HEK293 (cell line): ENCODE measurements around the gene CCDC32.

ENCODE experiments used
- CTCF ChIA-PET: fragments of 350-600 bp; formaldehyde crosslinking; extraction: SDS; loops from one replicate; lab custom pipeline; 2021; ENCODE audit warnings: antibody characterized with exemption; lab: Yijun Ruan, JAX
- POLR2A ChIA-PET: fragments of 300-600 bp; formaldehyde crosslinking; extraction: SDS; loops from one replicate; lab custom pipeline; 2020; ENCODE audit warnings: antibody characterized with exemption, inconsistent platforms; lab: Yijun Ruan, JAX
- H3K27ac ChIP-seq: fragments of 200-500 bp; sonication (Bioruptor generic); 2 replicates; pipeline ENCODE4 v1.5.1; 2014; ENCODE audit warnings: low read depth, low read length, control low read depth, inconsistent platforms; ENCODE audit errors: extremely low read depth
- H3K36me3 ChIP-seq, 2 experiments: fragments of 200-500 bp in 1 of 2; sonication (Bioruptor generic) in 1 of 2; 1 replicate in 1 of 2; 2 replicates in 1 of 2; pipeline ENCODE4 v1.5.1; 2014 to 2017; ENCODE audit warnings: inconsistent platforms in 2 of 2, low read length in 2 of 2; ENCODE audit not compliant: control insufficient read depth in 2 of 2, insufficient read depth in 1 of 2
- H3K4me1 ChIP-seq: fragments of 200-500 bp; sonication (Bioruptor generic); 2 replicates; pipeline ENCODE4 v1.5.1; 2014; ENCODE audit warnings: mild to moderate bottlenecking, low read length, inconsistent platforms; ENCODE audit not compliant: control insufficient read depth, insufficient read depth
- H3K4me3 ChIP-seq: 2 replicates; pipeline ENCODE4 v1.5.1; 2011; ENCODE audit warnings: low read depth, mild to moderate bottlenecking, control low read depth, low read length, moderate library complexity
- H3K9me3 ChIP-seq: fragments of 200-500 bp; sonication (Bioruptor generic); 2 replicates; pipeline ENCODE4 v1.5.1; 2014; ENCODE audit warnings: low read depth, low read length, inconsistent platforms; ENCODE audit not compliant: control insufficient read depth, insufficient read depth
- ATF2 ChIP-seq: fragments of 450-650 bp; formaldehyde crosslinking; IDR thresholded peaks from 2 replicates; pipeline ENCODE4 v1.5.1; 2016; ENCODE audit warnings: missing biosample characterization, missing genetic modification characterization, low read depth
- IKZF3 ChIP-seq: fragments of 450-650 bp; IDR thresholded peaks from 2 replicates; pipeline ENCODE4 v1.5.0; 2018; ENCODE audit warnings: missing biosample characterization, mild to moderate bottlenecking, missing genetic modification characterization, moderate library complexity
- KLF9 ChIP-seq: fragments of 450-650 bp; formaldehyde crosslinking; IDR thresholded peaks from 2 replicates; pipeline ENCODE4 v1.5.1; 2016; ENCODE audit warnings: missing biosample characterization, missing genetic modification characterization, low read depth
- SP3 ChIP-seq: fragments of 450-650 bp; formaldehyde crosslinking; IDR thresholded peaks from 2 replicates; pipeline ENCODE4 v1.5.1; 2016; ENCODE audit warnings: missing biosample characterization, missing genetic modification characterization
- ZBTB21 ChIP-seq: fragments of 450-650 bp; formaldehyde crosslinking; IDR thresholded peaks from 2 replicates; pipeline ENCODE4 v1.5.1; 2017; ENCODE audit warnings: missing biosample characterization, missing genetic modification characterization
- ZNF157 ChIP-seq: fragments of 450-650 bp; formaldehyde crosslinking; IDR thresholded peaks from 2 replicates; pipeline ENCODE4 v1.5.1; 2016; ENCODE audit warnings: missing biosample characterization, missing genetic modification characterization
- ZNF174 ChIP-seq: fragments of 450-650 bp; formaldehyde crosslinking; IDR thresholded peaks from 2 replicates; pipeline ENCODE4 v1.5.0; 2017; ENCODE audit warnings: missing biosample characterization, mild to moderate bottlenecking, missing genetic modification characterization
- ZNF2 ChIP-seq: fragments of 450-650 bp; formaldehyde crosslinking; IDR thresholded peaks from 2 replicates; pipeline ENCODE4 v1.5.1; 2016; ENCODE audit warnings: missing biosample characterization, missing genetic modification characterization
- ZNF221 ChIP-seq: fragments of 450-650 bp; formaldehyde crosslinking; IDR thresholded peaks from 2 replicates; pipeline ENCODE4 v1.5.1; 2017; ENCODE audit warnings: missing biosample characterization, missing genetic modification characterization, borderline replicate concordance
- ZNF280C ChIP-seq: fragments of 450-650 bp; formaldehyde crosslinking; IDR thresholded peaks from 2 replicates; pipeline ENCODE4 v1.5.1; 2016; ENCODE audit warnings: missing biosample characterization, missing genetic modification characterization
- ZNF37A ChIP-seq: fragments of 450-650 bp; IDR thresholded peaks from 2 replicates; pipeline ENCODE4 v1.5.1; 2018; ENCODE audit warnings: missing biosample characterization, missing genetic modification characterization
- ZNF404 ChIP-seq: fragments of 450-650 bp; formaldehyde crosslinking; IDR thresholded peaks from 2 replicates; pipeline ENCODE4 v1.5.1; 2017; ENCODE audit warnings: missing biosample characterization, missing genetic modification characterization
- ZNF521 ChIP-seq: fragments of 450-650 bp; formaldehyde crosslinking; IDR thresholded peaks from 2 replicates; pipeline ENCODE4 v1.5.1; 2017; ENCODE audit warnings: missing biosample characterization, mild to moderate bottlenecking, missing genetic modification characterization
- ZNF544 ChIP-seq: fragments of 450-650 bp; formaldehyde crosslinking; IDR thresholded peaks from 2 replicates; pipeline ENCODE4 v1.5.0; 2017; ENCODE audit warnings: missing biosample characterization, missing genetic modification characterization
- ZNF548 ChIP-seq: fragments of 450-650 bp; formaldehyde crosslinking; IDR thresholded peaks from 2 replicates; pipeline ENCODE4 v1.5.1; 2016; ENCODE audit warnings: missing biosample characterization, missing genetic modification characterization
- ZNF596 ChIP-seq: fragments of 450-650 bp; IDR thresholded peaks from 2 replicates; pipeline ENCODE4 v1.5.0; 2018; ENCODE audit warnings: missing biosample characterization, mild to moderate bottlenecking, missing genetic modification characterization, moderate library complexity
- ZNF626 ChIP-seq: fragments of 450-650 bp; sonication (Bioruptor Pico); formaldehyde crosslinking; IDR thresholded peaks from 2 replicates; pipeline ENCODE4 v1.5.1; 2018; ENCODE audit warnings: missing biosample characterization, missing genetic modification characterization, inconsistent platforms
- ZNF664 ChIP-seq: fragments of 450-650 bp; formaldehyde crosslinking; IDR thresholded peaks from 2 replicates; pipeline ENCODE4 v1.5.1; 2016; ENCODE audit warnings: missing biosample characterization, missing genetic modification characterization
- ZNF677 ChIP-seq: fragments of 450-650 bp; IDR thresholded peaks from 2 replicates; pipeline ENCODE4 v1.5.0; 2018; ENCODE audit warnings: missing biosample characterization, mild to moderate bottlenecking, missing genetic modification characterization, moderate library complexity

CCDC32 gene

GRCh38 chr15:40563426-40563825 is 1.4 kb downstream of the CCDC32 start:
- H3K4me3 ChIP-seq: no peak overlapping the region
- H3K9me3 ChIP-seq: no peaks in the 10 kb centered on the region
- no peaks in the 10 kb centered on the region for H3K4me1 ChIP-seq
- POLR2A ChIA-PET: no interaction called here
- TF ChIP-seq ZNF596 (tag by site-specific recombination) (no peak), ZNF521 (tag by site-specific recombination) (no peak), ZNF626 (tag by site-specific recombination) (no peak), ZNF548 (tag by site-specific recombination) (no peak), ZNF404 (tag by site-specific recombination) (no peak), ZNF677 (tag by site-specific recombination) (no peak), KLF9 (tag by site-specific recombination) (no peak)
- peaks cover 0 to 16% of the 10 kb centered on the region in 2 experiments; a peak in 1 of 3 replicates for H3K36me3 ChIP-seq
- H3K27ac ChIP-seq: no peak overlapping the region
- CTCF ChIA-PET: no interaction called here

GRCh38 chr15:40562691-40563090 is 2.2 kb downstream of the CCDC32 start:
- Histone ChIP-seq H3K36me3 (peaks cover 0 to 16% of the 10 kb centered on the region in 2 experiments; a peak in 1 of 3 replicates), H3K4me1 (no peaks in the 10 kb centered on the region)
- POLR2A ChIA-PET: interaction anchor here (0.6 kb wide), 1 partner anchor 162 kb away, joined by 4 read pairs; no protein-coding TSS in a partner anchor

GRCh38 chr15:40558952-40559742 is 5.7 kb downstream of the CCDC32 start:
- ChIA-PET POLR2A (no interaction called here), CTCF (interaction anchor here (0.6 kb wide), 1 partner anchor 276 kb away, joined by 4 read pairs; no protein-coding TSS in a partner anchor)
- Histone ChIP-seq H3K36me3 (peaks cover 0 to 48% of the 10 kb centered on the region in 2 experiments; a peak in 1 of 3 replicates), H3K4me1 (no peaks in the 10 kb centered on the region), H3K27ac (no peak overlapping the region), H3K9me3 (no peaks in the 10 kb centered on the region), H3K4me3 (no peak overlapping the region)
- no peak for TF ChIP-seq ZNF544 (tag by site-specific recombination)
- TF ChIP-seq ZNF157 (tag by site-specific recombination): no peak
- TF ChIP-seq ZNF37A: no peak
- no peak for TF ChIP-seq ZNF280C (tag by site-specific recombination)
- TF ChIP-seq IKZF3 (tag by site-specific recombination): no peak
- TF ChIP-seq ZNF221 (tag by site-specific recombination): no peak

More at GRCh38 chr15:40562691-40563090, 2.2 kb downstream of the CCDC32 start:
- CTCF ChIA-PET: interaction anchor here (1.1 kb wide), 1 partner anchor 219 kb away, joined by 5 read pairs; no protein-coding TSS in a partner anchor
- no peak for TF ChIP-seq ZNF174 (tag by site-specific recombination)
- no peak for TF ChIP-seq ZNF2 (tag by site-specific recombination)
- Histone ChIP-seq H3K9me3 (no peaks in the 10 kb centered on the region), H3K27ac (no peak overlapping the region), H3K4me3 (no peak overlapping the region)

- TF ChIP-seq ATF2 (tag by site-specific recombination) (no peak), SP3 (tag by site-specific recombination) (no peak), ZNF664 (tag by site-specific recombination) (0 out of 2 replicates have a peak, but pooled peaks have one; percentile 8), ZBTB21 (tag by site-specific recombination) (no peak)
- TF ChIP-seq, all 188 proteins: peak for 1
- no peak overlapping the region for H3K4me3 ChIP-seq
- CTCF ChIA-PET: interaction anchor here (0.6 kb wide), 1 partner anchor 53 kb away, joined by 5 read pairs; no protein-coding TSS in a partner anchor
Observed at GRCh38 chr15:40555876-40556275, 9.0 kb downstream of the CCDC32 start.

More at GRCh38 chr15:40555876-40556275, 9.0 kb downstream of the CCDC32 start:
- POLR2A ChIA-PET: no interaction called here
- Histone ChIP-seq H3K4me1 (no peaks in the 10 kb centered on the region), H3K27ac (no peak overlapping the region), H3K9me3 (no peaks in the 10 kb centered on the region), H3K36me3 (peaks cover 0 to 55% of the 10 kb centered on the region in 2 experiments; a peak in 2 of 3 replicates)
